NT2/D1 (cell line): ENCODE measurements around the gene STX17.

Source experiments
- SUZ12 ChIP-seq: IDR thresholded peaks from 2 replicates; pipeline ENCODE4 v1.6.1; 2011; ENCODE audit not compliant: insufficient read length, insufficient read depth; ENCODE audit errors: extremely low read depth
- ZNF274 ChIP-seq: IDR thresholded peaks from 2 replicates; pipeline ENCODE4 v1.6.1; 2011; ENCODE audit warnings: mild to moderate bottlenecking, low read depth, low read length

DNA sequence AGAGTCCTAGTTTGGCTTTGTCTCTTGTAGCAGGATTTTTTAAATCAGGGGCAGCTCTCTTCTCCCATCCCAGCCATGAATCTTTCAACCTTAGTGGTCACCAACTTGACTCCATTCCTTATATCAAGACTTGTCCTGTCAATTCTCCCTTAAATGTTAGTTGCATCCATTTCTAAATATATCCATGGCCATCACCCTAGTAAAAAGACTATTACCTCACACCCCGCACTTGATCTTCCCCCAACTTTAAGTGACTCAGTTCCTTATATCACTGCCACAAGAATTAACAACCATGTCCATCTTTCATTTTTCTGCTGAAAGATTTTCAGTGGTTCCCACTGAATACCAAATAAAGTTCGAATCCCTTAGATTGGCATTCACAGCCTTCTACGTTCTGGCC, 67.0 kb downstream of the STX17 start:
- TF ChIP-seq ZNF274 (no peak), SUZ12 (no peak)
